NCI-H1436 treated with DMSO at 0.1 percent for 48 hours (cell line): ENCODE data around the gene CAMK2D.

Experiments used
- DNase-seq: peaks from one replicate; lab custom pipeline; 2025; lab: John Stamatoyannopoulos, UW

The CAMK2D gene

DNA sequence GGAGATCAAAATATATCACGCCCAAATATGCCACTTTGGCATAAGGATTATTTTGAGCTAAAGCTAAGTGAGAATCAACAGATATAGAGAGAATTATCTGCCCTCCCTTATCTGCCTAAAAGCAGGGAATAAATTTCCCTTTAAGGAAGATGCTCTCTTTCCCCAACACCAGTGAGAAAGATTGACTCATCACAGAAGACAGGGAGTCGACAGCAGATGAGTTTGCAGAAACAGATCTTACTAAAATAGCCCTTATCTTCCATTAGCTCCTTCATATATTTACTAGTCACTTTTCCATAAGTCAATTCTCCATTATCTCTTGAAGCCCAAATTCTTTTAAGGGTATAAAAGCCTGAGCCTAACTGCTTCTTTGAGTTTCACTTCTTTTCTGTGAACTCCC is 156.6 kb downstream of the CAMK2D start:
- DNase-seq = no peak

DNA sequence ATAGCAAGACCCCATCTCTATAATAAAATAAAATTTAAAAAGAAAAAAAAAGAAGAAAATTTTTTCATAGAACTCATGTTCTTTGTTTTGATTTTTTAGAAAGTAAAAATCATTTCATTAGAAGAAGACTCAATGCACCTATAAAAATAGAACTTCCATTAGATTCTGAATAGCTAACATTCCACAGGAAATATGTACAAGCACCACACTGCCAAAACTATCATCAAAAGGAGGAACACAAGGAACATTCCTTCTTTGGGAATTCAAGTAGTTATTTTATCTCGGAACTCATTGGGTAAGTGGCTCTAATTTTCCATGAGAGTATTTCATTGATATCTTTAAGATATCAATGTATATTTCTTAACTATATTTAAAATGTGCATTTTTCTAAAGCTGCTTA is 157.6 kb downstream of the CAMK2D start:
- no peak for DNase-seq

DNA sequence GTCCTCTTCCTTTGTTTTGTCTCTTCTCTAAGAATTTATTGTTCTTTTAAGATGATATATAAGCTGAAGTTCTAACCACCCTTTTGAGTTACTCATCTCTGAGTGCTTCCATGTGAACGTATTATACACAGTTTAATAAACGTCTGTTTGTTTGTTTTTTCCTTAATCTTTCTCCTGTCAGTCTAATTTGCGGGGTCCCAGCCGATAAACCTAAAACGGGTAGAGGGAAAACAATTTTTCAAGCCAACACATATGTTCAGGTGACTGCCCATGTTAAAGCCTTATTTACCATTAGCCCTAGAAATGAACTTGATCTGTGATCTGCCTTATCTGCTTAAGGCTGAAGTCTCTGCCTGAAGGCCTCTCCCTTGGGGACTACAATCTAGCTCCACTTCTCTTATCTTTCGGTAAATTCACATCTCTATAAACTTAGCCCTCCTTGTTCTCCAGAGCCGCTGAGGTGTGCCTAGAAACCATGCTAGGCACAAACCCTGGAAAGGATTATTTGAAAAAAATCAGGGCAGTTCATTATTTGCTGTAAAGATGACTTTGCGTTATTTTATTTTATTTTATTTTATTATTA is 158.8 kb downstream of the CAMK2D start:
- no peak for DNase-seq

DNA sequence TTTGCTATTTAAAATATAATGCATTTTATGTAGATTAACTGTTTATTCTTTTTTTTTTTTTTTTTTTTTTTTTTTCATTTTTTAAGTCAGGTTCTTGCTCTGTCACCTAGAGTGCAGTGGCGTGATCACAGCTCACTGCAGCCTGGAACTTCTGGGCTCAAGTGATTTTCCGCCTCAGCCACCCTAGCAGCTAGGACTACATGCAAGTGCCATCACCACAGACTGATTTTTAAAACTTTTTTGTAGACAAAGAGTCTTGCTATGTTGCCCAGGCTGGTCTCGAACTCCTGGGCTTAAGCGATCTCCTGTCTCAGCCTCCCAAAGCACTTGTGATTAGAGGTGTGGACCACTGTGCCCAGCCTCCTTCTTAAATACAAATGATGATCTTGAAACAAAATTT is 159.9 kb downstream of the CAMK2D start:
- no peak for DNase-seq

DNA sequence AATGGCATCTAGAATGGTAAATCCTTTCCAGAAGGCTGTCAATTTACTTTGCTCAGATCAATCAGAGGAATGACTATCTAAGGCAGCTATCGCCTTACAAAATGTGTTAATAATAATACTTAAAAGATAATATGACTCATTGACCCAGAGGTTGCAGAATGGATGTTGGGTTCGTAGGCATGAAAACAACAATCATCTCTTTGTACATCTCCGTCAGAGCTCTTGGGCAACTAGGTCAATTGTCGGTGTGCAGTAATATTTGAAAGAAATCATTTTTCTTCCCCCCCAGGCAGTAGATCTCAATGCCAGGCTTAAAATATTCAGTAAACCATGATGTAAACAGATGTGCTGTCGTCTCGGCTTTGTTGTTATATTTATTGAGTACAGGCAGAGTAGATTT is 165.1 kb downstream of the CAMK2D start:
- no peak for DNase-seq

DNA sequence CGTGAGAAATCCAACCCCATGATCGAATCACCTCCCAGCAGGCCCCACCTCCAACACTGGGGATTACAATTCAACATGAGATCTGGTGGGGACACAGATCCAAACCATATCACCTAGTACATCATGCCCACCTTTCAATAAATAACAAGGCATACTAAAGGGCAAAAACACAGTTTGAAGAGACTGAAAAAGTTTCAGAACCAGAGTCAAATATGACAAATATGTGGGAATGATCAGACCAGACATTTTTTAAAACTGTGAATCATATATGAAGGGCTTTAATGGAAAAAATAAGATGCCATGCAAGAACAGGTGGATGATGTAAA is 167.3 kb downstream of the CAMK2D start:
- no peak for DNase-seq

DNA sequence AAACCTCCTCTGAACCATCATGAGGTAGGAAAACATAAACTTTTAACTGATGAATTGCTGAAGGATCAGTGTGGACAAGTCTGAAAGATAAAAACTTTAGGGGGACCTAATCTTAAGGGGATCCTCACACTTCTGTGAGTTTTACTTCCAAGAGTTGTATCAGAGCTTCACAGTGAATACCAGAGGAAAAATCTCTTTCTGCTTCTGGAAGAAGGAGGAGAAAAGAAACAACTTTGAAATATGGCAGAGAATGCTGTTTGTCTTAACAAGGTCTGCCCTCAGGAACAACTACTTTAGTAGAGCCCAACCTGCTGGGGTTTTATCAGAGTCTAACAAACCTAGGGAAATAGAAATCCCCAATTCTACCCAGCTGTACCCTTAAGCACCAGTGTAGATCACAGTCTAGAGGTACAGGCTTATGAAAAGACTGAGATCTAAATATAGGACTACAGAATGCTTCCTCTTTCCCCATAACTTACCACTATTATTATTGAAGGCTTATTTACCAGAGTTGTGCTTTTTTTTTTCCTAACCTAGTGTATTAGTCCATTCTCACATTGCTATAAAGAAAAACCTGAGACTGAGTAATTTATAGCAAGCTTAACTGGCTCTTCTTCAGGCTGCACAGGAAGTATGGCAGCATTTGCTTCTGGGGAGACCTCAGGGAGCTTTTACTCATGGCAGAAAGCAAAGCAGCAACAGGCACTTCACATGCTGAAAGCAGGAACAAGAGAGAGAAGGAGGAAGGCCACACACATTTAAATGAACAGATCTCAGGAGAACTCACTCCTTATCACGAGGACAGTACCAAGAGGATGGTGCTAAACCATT is 167.9 kb downstream of the CAMK2D start:
- DNase-seq = no peak

DNA sequence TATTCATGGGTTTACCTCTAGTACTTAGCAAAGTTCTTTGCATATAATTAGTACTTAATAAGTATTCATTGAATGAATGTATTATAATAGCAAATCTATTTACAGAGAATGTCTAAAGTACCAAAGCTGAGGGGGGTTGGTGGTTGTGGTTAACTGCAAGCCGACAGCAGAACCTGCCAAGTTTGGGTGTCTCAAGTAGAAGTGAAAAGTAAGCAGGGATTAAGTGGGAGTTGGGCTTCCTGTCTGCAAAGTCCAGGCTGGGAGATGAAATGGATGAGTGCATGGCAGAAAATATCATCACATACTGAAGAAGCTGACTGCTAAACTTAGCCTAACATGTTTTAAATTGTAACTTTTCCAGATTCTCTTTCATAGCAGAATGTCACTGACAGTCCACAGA is 169.6 kb downstream of the CAMK2D start:
- DNase-seq = no peak

DNA sequence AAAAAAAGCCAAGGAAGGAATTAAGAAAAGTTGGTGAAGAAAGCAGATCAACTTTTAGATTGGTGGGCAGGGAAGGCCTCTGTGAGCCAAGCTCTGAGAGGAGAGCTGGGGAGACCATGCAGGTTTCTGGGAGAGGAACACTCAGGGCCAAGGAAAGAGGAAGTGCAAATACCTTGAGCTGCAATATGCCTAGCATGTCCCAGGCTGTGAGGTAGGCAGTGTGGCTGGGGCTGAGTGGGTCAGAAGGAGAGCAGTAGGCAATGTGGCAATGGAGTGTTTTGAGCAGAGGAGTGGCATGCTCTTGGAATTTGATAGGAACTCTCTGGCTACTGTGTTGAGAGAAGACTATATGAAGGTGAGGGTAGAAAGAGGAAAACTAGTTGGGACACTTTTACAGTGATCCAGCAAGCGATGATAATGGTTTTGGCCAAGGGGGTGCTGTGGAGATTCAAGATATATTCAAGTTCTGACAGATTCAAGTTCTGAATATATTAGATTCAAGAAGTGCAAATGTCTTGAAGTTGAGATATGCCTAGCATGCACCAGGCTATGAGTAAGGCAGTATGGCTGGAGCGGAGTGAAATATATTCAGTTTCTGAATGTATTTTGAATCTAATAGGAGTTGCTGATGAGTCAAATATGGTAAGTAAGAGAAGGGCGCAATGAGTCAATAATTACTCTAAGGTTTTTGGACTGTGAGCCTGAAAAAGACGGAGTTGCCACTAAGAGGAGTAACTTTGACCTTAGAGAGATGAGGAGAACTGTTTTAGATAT is 172.5 kb downstream of the CAMK2D start:
- DNase-seq = no peak

DNA sequence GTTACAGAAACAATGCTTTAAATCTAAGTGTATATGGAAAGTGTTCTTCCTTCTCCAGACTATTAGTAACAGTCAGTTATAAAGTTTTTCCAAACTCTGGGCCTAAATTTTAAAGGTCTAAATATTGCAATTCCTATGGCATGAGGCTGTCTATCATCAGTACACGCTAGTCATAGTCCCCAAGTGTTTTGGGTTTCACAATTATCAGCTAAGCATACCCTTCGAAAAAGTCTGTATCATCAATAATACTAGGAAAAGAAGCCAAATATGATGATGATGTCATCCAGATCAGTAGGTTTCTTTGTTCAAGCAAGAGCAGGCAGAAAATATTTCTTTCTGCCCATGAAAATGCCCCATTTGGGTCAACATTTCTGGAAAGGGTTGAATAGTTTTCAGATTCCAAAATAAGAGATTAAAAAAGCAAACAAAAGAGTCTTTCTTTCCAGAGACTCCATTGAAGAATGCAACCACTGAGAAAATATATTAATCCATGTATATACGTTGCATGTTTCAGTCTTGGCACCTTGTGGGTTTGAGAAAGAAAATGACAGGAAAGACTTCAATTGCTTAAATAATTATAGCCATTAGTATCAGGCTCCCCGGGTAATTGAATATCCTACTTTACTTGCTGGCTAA is 173.8 kb downstream of the CAMK2D start:
- DNase-seq = no peak

DNA sequence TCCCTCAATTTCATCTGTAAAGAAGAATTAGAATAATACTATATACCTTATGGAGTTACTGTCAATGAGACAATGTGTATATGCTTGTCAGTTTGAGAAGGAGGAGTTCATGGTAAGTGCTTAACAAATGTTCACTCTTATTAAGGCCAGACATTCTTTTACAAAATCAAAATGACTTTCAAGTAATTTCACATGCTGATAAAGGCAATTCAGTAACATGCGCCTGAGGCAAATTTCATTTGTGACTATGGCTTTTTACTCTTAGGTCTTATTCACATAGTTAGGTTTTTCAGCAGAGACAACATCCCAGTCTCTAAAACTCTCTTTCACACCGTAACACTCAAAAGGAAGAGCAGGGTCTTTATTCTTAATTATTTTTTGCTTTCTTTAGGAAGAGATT is 174.4 kb downstream of the CAMK2D start:
- no peak for DNase-seq

DNA sequence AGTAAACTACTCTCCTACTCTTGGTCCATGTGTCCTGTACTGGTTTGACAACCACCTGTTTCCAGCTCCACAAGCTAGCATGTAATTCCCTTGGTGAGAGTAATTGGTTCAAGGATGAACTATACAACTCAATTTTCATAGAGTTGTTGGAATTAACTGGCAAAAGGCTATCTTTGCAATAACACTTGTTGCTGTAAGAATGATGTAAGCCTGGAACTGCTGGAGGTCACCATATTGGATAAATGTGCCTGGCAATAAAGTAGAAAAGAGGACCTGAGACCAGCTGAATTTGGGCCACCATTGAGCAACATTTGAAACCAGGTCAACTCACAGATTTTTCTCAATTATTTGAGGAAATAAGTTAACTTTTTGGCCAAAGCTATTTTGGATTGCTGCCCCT is 175.5 kb downstream of the CAMK2D start:
- DNase-seq = no peak

DNA sequence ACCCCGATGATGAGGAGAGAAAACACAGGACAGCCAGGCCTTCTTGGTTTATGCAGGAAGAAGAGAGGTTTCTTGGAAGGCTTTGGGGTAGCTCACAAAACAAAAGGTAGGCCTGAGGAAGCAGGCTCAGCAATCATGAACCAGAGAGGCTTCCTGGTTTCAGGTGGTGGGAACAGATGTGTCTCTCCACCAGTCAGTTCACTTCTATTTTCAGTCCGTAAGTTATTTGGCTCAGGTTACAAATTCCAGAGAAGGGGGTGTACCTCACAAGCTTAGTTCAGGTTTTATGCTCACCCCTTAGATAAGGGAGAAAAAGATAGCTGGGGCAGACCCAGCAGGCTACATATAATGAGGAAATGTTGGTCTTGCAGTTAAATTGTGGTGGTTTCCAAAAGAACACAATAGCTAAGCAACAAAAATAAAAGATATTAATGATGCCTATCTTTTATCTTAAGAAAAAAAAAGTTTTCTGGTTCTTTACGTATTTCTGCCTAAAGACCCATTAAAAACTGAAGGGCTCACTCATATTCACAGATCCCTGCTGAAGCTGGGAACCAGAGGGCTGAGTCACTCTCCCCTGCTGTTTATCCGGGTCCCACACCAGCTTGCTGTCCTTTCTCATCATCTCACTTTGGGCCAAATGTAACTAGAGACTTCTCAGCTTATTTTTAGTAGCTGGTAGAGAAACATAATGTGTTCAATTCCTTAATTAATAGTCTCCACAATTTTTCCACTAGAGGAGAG is 177.0 kb downstream of the CAMK2D start:
- no peak for DNase-seq

DNA sequence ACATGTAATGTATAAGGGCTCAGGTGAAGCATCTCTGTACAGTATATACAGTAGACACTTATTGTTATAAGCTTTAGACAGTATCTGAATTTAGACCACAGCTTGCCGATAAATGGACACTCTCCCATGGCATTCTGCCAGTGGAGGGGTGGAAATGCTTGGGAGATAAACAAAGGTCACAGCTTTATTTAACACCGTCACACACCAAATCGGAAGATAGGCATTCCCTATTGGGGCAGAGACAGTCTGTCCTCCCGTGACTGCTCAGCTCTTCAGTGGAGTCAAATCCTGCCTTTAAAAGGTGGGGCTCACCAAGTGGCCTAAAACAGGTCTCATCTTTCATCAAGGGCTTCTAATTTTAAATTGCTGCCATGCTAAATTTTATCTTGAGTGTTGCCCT is 178.8 kb downstream of the CAMK2D start:
- no peak for DNase-seq

DNA sequence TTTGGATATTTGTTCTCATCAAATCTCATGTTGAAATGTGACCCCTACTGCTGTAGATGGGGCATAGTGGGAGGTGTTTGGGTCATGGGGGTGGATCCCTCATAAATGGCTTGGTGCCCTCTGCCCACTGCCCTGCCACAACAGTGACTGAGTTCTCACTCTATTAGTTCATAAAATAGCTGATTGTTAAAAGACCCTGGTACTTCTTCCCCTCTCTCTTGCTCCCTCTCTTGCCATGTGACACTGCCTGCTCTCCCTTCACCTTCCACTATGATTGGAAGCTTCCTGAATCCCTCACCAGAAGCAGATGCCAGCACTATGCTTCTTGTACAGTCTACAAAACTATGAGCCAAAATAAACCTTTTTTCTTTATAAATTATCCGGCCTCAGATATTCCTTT is 182.2 kb downstream of the CAMK2D start:
- no peak for DNase-seq

DNA sequence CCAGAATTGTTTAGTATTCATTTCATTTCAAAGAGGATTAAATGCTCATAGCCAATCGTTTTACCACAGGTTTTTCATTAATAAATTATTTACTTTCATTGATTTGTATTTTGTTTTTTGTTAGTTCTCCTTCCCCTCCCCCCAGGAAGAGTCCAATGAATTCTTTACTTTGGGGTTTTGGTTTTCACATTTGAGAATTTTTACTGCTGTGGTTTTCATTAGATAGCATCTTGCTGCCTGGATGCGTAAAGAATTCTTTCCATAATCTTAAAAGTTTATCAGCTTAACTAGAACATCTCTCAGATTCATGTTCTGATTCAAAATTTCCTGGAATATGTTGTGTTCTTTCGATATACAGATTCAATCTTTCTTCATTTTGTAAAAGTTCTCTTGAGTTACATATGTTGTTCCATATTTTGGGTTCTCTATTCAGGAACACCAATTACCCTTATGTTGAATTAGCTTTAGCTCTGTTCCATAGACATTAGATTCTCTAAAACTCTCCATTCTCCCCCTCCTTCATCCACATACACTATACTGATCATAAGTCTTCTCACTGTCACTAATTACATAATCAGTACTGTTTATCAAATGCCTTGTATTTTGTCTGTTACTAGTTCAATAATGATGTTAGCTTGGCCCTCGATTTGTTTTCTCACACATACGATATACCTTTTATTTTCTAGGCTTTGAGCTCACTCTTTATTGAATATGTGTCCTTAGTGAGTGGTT is 184.4 kb downstream of the CAMK2D start:
- no peak for DNase-seq

DNA sequence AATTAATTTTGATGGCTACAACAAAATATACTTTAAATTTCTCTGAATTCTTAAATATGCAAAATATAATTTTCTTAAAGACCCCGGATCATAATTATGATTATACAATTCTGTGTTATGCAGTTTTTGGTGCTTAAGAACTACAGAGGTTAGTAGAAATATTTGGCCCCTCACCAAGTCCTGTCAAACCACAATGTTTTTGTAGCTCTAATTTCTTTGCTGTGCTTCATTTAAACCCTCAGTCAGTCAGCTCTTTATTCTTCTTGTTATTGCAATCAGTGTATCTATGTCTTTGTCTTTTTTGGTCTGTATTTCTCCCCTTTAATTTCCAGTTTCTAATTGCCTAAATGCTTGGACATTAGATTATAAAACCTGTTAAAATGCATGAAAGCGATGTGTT is 186.1 kb downstream of the CAMK2D start:
- no peak for DNase-seq

DNA sequence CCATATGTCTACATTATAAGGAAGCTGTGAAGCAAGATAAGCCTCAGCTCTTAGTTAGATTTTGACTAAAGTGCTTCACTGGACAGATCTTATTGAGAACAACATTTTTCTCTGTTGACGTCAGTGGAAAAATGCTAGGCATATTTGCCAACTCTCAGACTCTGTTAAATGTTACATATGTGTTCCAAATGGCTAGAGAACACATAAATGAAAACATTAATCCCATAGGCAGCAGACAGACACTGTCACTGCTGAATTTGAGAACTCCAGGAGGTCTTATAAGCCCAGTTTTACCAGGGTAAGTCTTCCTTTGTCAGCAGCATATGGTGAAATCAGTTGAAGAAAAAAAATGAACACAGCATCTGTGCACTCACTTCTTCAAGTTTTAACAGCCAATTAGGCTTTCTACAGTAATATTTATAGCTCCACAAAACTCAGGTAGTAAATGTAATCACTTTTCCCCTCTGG is 186.9 kb downstream of the CAMK2D start:
- no peak for DNase-seq

DNA sequence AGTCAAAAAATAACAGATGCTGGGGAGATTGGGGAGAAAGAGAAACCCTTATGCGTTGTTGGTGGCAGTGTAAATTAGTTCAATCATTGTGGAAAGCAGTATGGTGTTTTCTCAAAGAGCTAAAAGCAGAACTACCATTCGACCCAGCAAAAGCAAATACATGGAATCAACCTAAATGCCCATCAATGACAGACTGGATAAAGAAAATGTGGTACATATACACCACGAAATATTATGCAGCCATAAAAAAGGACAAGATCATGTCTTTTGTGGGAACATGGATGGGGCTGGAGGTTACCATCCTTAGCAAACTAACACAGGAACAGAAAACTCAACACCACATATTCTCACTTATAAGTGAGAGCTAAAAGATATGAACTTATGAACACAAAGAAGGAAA is 188.9 kb downstream of the CAMK2D start:
- DNase-seq = no peak

DNA sequence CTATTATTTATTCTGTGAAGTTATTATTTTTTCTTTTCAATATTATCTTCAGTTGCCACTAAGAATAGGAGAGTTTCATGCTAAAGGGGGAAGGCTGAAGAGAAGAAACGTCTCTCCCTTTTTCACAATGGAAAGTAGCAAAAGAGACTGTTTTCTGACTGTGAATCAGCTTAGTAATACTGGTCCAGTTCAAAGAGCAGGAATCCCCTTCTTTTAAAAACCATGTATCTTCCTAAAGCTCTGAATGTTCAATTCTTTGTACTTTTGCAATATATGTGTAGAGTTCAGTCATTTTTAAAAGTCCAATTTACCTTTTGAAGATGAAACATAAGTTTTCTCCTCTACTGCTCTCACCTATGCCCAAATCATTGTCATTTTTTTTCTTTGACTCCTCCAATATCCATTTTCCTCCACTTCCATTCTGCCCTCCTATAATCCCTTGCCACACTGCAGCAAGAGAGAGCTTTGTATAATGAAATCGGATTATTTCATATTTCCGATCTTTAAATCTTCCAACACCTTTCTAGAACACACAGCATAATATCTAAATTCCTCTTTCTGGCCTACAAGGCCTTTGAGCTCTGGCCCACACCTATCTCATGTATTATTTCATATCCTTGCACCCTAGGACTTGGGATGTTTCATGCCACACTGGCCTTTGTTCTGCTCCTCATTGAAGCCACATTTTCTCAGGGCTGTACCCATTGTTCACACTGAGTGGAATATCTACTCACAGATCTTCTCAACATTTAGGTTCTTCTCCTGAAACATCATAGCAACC is 195.3 kb downstream of the CAMK2D start:
- DNase-seq = no peak

DNA sequence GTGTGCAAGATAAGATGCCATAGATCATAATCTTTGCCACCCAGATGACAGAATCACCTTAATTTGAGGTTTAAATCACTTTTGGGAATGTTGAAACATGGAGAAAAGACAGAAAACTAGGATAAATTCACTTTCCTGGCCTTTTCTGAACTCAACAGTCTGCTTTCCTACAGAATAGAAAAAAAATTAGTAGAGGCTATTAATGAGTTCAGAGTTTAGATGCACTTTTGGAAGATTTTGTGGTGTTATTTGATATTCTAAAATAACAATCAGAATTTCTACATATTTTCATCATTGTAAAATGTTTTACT is 195.9 kb downstream of the CAMK2D start:
- no peak for DNase-seq
